GM18867 (cell line): ENCODE results near the gene AP2A2.

Experiments used
- ATAC-seq: cut with Tn5 transposase; IDR thresholded peaks from one replicate; pipeline ENCODE4 v1.9.1; 2021; ENCODE audit warnings: mild to moderate bottlenecking, moderate library complexity; ENCODE audit not compliant: unreplicated experiment

Gene AP2A2

DNA sequence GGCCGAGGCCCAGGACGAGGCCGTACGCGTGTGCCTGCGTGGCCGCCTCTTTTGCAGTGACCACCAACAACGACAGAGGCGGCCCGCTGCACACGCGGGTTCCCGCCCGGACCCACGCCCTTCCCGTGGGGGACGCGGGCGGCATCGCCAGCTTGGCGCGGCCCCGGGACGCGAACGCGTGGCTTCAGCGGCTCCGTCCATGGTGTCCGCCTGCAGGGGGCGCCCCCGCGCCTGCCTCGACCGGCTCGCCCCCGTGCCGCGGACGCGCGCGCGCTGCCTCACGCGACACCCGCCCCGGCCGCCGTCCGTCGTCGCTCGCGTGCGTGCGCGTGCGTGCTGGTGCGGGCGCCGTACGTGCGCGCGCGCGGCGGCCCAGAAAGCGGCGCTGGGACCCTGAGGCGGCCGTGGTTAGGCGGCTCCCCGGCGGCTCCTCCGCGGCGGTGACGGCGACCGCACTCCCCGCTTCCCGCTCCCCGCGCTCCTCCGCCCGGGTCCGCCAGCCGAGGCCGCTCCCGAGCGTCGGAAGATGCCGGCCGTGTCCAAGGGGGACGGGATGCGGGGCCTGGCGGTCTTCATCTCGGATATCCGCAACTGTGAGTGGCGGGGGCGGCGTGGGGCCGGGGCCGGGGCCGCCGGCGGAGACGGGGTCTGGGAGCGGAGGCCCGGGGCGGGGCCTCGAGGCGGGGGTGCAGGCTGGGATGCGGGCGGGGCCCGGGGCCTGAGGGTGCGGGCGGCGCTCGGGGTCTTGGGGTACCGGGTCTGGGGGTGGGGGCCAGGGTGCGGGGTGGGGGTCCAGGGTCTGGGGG, at the start of gene AP2A2:
TSS of gene AP2A2 (plus strand) at position 375 of the 806 bp plus-strand sequence. CDS start at position 527, 152 bp downstream.
- peak; percentile 67 for ATAC-seq

DNA sequence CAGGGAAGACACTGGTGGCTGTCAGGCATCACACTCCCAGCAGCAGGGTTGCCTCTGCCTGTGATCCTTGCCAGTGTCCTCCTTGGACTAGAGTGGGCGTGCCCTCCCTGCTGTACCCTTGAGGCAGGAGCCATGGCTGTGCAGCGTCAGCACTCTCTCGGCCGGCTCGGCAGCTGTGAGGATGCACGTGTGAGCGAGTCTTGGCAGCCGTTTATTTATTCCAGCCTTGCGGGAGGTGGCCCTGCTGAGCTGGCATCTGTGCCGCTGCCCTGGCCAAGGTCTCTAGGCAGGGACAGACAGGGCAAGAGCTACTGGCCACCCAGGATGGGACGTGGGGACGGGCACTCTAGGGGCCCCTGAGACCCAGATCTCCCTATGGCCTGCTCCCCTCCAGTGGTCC, 49.1 kb upstream of the AP2A2 start:
- no peak for ATAC-seq

DNA sequence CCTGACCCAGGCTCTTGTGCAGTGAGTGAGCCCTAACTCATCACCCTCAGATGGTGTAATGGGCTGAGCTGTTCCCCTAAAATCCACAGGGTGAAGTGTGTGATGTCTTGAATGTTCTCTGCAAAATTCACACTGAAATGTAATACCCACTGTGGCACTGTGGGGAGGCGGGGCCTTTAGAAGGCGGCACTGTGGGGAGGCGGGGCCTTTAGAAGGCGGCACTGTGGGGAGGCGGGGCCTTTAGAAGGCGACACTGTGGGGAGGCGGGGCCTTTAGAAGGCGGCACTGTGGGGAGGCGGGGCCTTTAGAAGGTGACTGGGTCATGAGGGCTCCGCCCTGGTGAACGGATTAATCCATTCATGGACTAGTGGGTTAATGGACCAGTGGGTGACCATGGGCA, 48.1 kb upstream of the AP2A2 start:
- no peak for ATAC-seq

DNA sequence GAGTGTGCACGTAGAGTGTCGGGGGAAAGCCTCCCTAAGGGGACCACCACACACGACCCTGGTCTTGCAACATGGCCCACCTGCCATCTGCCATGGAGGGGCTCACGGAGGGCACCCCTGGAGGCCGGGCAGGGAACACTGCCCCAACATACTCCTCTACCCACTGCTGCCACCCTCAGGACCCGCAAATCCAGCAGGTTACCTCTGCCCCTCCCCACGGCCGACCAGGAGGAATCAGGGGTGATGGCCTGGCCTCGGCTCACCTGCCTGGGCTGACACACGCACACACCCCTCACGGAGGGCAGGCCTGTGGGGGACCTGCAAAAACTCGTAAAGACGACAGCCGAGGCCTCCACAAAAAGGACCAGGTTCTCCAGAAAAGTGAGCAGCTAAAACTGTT, 45.2 kb upstream of the AP2A2 start:
- ATAC-seq = no peak

DNA sequence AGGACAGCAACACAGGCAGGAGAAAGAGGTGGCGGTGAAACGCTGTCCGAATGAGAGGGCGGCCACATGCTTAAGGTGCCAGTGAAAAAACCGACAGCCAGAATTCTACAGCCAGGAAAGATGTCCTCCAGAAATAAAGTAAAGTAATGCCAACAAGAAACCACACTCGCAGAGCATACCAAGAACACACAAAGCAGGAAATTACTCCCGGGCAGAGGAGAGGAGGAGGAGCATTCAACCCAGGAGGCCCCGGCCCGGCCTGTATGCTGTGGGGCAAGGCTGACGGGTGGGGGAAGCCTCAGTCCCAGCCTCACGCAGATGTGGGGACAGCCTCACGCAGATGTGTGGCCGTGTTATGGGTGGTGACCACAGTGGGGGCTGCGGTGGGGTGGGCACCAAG, 43.1 kb upstream of the AP2A2 start:
- no peak for ATAC-seq

DNA sequence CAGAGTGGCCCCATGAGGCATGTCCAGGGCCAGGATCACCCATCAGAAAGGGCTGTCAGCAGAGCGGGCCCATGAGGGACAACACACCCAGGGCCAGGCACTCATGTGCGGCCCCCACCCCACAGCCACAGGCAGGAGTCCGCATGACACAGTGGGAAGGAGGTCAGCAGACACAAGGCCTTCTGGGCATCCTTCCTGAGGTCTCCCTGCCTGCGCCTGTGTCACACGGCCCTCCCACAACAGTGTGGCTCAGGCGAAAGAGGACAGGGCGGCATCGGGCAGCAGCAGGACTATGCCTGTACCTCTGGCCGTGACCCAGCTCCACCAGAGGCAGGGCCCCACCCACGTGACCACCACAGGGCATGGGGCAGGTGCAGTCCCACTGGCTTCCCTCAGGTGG, 42.1 kb upstream of the AP2A2 start:
- no peak for ATAC-seq

DNA sequence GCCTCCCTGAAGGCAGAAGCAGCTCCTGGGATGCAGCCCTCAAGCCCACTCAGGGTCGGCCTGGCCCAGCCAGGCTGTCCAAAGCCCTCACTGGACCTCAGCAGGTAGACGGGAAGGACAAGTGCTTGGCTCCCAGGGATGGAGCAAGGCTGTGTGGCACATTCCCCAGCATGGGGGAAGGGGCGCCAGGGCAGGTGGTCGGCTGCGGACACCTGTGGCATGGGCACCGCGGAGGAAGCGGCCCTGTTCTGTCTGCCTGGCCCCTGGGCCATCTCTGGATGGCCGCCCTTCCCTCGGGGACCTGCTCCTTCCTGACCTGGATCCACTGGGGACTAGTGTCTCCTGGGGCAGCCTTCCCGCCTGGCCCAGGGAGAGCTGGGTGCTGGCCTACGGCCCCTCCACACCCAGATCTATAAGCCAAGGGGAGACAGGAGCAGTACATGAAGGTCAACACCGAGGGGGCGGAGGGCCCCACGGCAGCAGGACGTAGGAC, 41.0 kb upstream of the AP2A2 start:
- ATAC-seq = no peak

DNA sequence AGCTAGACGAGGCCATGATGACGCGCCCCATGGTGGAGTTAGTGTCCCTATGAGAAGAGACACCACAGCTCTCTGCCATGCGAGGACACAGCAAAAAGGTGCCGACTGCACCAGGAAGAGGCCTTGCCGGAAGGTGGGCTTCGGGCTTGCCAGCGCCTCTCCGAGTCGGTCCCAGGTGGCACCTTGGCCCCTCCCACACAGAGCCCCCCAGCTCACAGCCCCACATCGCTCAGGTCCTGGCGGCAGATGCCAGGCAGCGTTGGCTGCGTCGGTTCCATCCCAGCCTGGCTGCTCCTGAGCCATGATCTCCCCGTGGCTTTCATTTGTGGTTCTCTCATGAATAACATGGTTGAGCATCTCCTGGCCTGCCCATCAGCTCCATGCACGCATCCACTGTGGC, 39.1 kb upstream of the AP2A2 start:
- no peak for ATAC-seq

DNA sequence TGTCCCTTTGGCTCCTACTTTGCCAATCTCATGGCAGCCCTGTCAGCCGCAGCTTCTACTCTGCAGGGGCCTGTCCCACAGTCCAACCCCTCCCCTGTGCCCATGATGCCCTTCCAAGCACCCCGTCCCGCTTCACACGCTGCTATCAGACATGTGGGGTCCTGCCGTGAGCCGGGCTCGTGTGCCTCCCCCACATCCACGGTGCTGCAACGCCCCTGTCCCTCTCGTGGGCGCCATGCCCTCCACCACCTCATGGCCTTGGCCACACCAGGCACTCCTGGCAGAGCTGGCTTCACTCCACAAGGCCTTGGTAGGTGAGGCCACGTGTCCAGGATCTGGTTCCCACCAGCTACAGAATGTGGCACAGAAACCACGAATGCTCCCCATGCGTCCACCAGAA, 38.1 kb upstream of the AP2A2 start:
- ATAC-seq = no peak

DNA sequence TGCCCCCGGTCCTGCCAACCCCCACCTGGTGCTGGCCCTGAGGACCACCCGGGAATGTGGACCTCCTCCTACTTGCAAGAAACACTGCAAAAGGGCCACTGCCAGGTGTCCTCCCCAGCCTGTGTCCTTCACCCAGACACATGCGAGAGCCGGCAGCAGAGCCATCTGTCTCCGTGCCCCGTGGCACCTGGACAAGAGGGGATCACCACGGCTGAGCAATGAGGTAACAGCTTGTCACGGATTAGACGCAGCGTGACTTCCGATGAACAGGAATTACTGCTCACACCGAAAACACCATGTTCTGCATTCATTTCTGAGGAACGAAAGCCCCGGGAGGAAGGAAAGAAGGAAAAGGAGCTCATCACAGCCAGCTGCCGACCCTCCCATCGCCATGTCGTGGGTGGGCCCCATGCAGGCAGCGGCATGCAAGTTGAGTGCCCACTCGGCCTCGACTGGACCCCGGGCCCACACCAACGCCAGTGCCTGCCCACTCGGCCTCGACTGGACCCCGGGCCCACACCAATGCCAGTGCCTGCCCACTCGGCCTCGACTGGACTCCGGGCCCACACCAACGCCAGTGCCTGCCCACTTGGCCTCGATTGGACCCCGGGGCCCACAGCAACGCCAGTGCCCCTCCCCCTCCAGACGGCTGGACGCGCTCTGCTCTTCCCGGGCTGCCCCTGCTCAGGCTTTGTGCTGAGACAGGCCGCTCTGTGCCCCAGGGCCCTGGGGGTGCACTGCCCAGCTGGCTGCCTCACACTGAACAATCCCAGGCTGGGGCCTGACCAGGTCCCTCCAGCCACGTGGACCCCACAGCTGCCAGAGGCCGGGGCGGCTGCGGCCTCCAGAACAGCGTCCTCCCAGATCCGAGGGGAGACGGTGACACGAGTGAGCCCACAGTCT, 37.1 kb upstream of the AP2A2 start:
- no peak for ATAC-seq

DNA sequence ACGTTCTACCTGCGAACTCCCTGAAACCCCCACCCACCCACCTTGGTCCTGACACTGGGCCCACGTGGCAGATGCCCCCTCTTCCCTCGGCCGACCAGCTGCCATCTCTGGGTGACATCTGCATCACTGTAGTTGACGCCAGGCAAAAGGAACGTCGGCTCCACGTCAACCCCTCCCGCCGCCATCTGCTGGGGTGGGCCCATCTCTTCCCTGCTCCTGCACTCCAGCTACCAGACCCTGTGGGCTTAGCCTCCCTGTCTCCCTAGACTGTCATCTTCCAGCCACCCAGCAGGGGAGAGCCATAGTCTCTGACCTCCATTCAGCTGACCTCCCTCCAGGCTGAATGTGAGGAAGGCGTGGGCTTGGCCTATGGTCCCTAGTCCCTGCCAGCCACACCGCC, 36.4 kb upstream of the AP2A2 start:
- no peak for ATAC-seq

DNA sequence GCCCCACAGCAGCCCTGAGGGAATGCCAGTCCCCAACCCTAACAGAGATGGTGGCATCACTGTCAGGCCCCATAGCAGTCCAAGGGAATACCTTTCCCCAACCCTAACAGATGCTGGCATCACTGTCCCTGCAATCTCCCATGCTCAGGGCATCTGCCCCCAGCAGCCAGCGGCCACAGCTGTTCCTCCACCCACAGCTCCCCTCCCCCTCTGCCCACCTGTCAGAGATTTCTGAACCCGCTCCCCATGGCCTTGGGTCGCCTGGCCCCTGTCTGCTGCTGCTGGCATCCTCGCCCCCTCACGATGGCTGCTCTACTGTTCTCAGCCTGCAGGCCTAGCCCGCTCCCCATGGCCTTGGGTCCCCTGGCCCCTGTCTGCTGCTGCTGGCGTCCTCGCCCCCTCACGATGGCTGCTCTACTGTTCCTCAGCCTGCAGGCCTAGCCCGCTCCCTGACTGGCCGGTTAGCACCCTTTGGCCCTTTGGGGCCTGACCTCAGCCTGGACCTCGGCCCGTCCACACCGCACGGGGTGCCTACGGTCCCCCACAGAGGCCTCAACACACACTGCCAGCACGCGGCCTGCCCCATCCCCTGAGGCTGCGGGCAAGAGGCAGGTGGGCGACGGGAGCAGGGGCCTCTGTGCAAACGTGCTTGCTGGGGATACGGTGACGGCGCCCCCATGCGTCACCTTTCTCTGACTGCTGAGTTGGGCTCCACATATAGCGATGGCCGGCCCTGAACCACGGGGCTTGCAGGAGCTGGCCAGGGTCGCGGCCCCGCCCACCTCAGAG, 35.8 kb upstream of the AP2A2 start:
- no peak for ATAC-seq

DNA sequence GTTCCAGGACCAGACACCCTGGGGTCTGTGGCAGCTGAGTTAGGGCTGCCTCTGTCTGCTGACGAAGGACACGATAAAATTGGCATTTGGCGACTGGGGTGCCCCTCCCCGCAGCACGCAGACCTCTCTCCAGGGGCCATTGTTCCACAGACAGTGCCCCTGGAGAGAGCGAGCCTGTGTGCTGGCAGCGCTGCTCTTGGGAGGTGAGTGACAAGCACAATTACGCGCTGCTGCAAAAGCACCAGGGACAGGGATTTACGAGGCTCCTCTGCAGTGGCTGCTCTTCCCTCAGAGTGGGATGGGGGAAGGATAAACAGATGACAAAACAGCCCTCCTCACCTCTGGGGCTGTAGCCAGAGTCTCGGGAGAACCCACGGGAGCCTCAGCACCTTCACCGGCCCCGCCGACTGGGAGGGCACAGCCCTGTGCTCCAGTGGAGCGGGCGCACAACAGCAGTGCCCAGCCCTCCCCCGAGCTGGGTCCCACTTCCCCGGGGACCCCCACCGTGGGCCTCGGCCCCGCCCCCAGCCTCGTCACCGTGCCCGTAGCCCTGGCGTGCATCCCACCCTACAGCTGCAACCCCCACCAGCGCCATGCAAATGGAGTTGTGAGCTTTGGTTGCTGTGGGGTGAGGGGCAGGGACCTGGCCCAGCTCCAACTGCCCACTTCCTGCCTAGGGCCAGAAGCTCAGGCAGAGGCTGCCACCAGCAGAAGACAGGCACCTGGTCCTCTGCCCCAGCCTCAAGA, 34.7 kb upstream of the AP2A2 start:
- no peak for ATAC-seq

DNA sequence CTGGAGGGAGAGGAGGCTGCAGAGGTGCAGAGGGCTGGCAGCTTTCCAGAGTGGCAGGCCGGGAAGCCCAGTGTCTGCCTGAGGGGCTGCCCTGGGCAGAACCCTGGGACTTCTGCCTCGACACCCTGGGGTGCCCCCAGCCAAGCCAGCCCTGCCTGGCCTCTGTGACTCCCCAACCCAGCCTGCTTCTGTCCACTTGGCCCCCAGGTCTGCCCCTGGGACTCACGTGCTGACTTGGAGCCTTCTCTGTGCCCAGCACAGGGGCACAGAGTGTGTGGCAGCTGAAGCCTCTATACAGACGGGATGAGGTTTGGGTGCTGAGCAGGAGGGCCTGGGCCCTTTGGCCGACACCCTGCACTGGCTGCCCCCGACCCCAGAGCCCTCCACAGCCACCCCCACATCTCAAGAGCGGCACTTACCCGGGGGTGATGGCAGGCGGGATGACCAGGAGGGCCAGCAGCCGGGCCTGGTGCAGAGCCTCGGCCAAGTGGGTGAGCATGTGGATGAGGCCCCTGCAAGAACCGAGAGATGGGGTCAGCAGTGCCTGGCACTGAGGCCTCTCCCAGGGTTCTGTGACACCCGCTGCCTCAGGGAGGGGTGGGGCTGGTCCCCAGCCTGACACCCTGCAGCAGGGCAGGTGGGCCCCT, 32.5 kb upstream of the AP2A2 start:
- no peak for ATAC-seq

DNA sequence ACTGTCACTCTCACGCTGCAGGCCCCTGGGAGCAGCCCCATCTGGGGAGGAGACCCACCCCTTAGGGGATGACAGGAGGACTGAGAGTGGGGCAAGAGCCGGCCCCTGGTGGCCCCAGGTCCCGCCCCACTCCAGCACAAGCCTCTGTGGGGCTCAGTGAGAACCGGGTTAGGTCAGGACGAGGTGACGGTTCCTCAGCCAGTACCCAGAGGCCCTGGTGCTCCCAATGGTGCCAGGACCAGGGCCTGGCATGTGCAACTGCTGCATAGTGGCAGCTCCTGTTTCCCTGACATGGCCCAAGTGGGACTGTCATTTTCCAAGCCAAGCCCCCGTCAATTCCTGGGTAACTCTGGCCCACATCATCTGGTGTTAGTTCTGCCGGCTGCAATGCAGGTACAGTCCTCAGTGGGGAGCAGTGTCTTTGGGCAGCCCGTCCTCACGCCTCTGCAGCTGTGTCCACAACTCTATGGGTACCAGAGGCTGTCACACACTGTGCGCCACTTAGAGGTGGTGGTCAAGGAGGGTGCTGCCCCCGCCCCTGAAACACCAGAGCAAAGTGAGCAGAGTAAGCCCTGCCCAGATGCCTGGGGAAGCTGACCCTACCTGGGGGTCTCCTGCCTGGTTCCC, 31.0 kb upstream of the AP2A2 start:
- no peak for ATAC-seq

DNA sequence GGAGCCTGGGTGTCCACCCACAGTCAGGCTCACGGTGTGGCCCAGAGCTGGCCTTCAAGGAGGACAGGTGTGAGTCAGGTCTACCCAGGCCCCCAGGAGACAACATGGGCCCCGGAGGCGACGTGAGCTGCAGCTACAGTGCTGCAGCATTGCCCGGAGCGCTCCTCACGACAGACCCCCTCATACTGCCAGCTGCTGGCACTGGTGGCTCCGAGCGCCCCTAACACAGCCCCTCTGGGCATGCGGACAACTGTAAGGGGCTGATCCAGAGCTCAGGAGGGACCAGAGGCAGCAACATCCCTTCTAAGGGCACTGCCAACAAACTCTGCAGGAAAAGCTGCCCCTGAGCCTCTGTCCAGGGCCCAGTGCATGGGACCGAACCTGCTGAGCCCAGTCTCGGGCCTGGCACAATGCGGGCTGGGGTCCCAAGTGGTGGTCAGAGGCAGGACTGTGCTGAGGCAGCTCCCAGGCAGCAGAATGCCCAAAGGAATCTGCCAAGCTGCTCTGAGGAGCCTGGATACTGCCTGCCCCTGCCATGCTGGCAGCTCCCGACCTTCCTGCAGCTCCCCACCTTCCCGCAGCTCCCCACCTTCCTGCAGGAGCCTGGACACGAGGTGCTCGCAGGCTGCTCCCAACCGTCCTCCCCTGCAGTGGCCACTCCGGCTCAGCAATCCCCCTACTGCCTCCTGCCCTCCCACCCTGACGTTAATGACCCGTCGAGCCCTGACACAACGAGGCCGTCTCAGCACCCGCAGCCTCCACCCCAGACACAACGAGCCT, 30.1 kb upstream of the AP2A2 start:
- no peak for ATAC-seq

DNA sequence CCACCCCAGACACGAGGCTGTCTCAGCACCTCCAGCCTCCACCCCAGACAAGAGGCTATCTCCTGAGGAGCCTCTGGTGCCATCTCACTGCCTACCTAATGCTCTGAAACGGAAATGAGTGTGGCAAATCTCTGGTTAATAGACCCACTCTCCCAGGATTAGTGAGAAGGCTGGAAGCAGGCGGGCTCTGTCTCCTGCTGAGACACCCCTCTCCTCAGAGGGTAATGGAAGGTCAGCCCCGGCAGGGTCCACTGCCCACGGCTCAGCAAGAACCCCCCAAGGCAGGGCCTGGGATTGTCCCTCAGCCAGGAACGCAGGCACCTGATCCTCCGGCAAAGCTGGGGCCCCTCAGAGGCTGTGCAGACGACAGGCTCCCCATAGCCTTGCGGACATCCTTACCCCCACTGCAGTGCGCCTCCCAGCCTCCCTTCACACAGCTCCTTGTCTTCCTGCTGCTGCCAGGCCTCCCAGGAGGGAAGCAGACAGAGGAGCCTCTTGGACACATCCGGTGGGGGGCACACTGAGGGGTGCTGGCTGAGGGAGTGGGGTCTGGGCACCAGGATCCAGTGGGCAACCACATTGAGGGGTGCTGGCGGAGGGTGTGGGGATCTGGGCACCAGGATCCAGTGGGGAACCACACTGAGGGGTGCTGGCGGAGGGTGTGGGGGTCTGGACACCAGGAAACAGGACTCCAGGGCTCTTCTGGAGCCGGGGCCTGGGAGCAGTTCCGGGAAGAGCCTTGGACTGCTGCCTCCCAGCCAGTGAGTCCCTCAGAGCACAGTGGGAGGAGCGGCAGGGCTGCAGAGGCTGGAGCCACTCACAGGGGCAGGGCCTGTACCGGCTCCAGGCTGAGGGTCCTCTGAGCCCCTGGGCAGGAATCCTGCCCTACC, 28.2 kb upstream of the AP2A2 start:
- ATAC-seq = no peak

DNA sequence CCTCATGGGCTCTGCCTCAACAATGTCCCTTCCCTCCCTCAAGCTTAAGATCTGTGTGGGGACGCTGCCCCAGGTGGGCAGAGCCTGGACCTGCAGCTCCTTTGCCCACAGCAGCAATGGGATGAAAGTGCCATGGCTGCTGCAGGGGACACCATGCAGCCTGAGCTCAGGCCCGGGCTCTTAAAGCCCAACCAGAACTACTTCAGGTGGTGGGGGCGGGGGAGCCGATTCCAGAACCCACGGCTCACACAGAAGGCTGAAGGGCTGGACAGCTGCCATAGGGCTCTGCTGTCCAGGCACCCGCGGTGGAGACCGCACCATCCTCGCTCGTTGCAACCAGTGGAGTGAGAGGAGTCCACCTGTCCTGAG, 27.5 kb upstream of the AP2A2 start:
- ATAC-seq = no peak
